Thoracic aorta (tissue), 2 donors: ENCODE results near the gene MYO10. TPM values are rescaled to one million over a fixed set of nuclear protein-coding genes. Genes with fewer than 3 reads are reported as not detected.

Source experiments
- ATAC-seq: fragments of 150-250 bp; one replicate; pipeline ENCODE4 v1.8.0; 2017; ENCODE audit warnings: low read depth; ENCODE audit not compliant: insufficient number of reproducible peaks, low FRiP score
- DNase-seq: peaks from one replicate; pipeline ENCODE4 v3.0.0-alpha.2; 2020; ENCODE audit warnings: low spot score
- H3K27ac ChIP-seq, 2 donors: fragments of 200-600 bp; sonication (generic); 1 replicate in 1 of 2; 2 replicates in 1 of 2; pipeline ENCODE4 v1.5.1; 2016; ENCODE audit warnings: mild to moderate bottlenecking in 2 of 2, moderate library complexity in 2 of 2
- H3K27me3 ChIP-seq: fragments of 200-600 bp; sonication (generic); replicated peaks from 2 replicates; pipeline ENCODE4 v1.6.0; 2016; ENCODE audit warnings: mild to moderate bottlenecking; ENCODE audit not compliant: insufficient read depth
- H3K36me3 ChIP-seq: fragments of 200-600 bp; sonication (generic); one replicate; pipeline ENCODE4 v1.5.1; 2016
- H3K4me1 ChIP-seq, 2 donors: fragments of 200-600 bp; sonication (generic); 1 replicate in 1 of 2; 2 replicates in 1 of 2; pipeline versions ENCODE4 v1.5.1 to v1.6.0; 2016; ENCODE audit warnings: low read depth in 2 of 2, mild to moderate bottlenecking in 1 of 2; ENCODE audit not compliant: control insufficient read depth in 1 of 2
- H3K4me3 ChIP-seq: fragments of 200-600 bp; sonication (generic); 2 replicates; pipeline ENCODE4 v1.5.1; 2016; ENCODE audit warnings: mild to moderate bottlenecking
- H3K9me3 ChIP-seq: fragments of 200-600 bp; sonication (generic); 2 replicates; pipeline ENCODE4 v1.5.1; 2016
- CTCF ChIP-seq: fragments of 200-600 bp; sonication (generic); IDR thresholded peaks from one replicate; pipeline ENCODE4 v1.5.1; 2019; ENCODE audit warnings: antibody characterized with exemption
- total RNA-seq, 2 donors: library from RNA; depleted of rRNA; stranded (reverse); fragments of >200 nt; gene quantifications; one replicate each; pipeline versions ENCODE4 v1.1.0 to v1.2.3, GENCODE V29; 2016

Gene MYO10
- total RNA-seq, 2 donors from 2014 or later: 11.4 to 41.7 TPM

- H3K27me3 ChIP-seq: no peaks in the 10 kb centered on the region
- H3K27ac ChIP-seq: no peak overlapping the region
- no peaks in the 10 kb centered on the region for H3K36me3 ChIP-seq
- H3K9me3 ChIP-seq: no peaks in the 10 kb centered on the region
- H3K4me1 ChIP-seq: no peaks in the 10 kb centered on the region
- H3K4me3 ChIP-seq: no peak overlapping the region
- TF ChIP-seq CTCF: peak; percentile 70
- peak; percentile 33 for ATAC-seq
- DNase-seq: no peak
Observed at GRCh38 chr5:16791036-16791705, 144.9 kb downstream of the MYO10 start.

- Histone ChIP-seq H3K4me1 (no peaks in the 10 kb centered on the region), H3K27ac (no peak overlapping the region), H3K9me3 (no peaks in the 10 kb centered on the region), H3K27me3 (no peaks in the 10 kb centered on the region), H3K36me3 (no peaks in the 10 kb centered on the region), H3K4me3 (no peak overlapping the region)
- no peak for ATAC-seq
- DNase-seq: no peak
- no peak for TF ChIP-seq CTCF
Observed at GRCh38 chr5:16788957-16789356, 147.1 kb downstream of the MYO10 start.

GRCh38 chr5:16787278-16787677 is 148.8 kb downstream of the MYO10 start:
- H3K4me3 ChIP-seq: no peak overlapping the region
- TF ChIP-seq CTCF: no peak
- ATAC-seq (no peak), DNase-seq (no peak)
- no peaks in the 10 kb centered on the region for H3K36me3 ChIP-seq
- no peak overlapping the region for H3K27ac ChIP-seq
- no peaks in the 10 kb centered on the region for H3K27me3 ChIP-seq
- no peaks in the 10 kb centered on the region for H3K4me1 ChIP-seq
- no peaks in the 10 kb centered on the region for H3K9me3 ChIP-seq

GRCh38 chr5:16784843-16785791 is 151.0 kb downstream of the MYO10 start:
- no peak for ATAC-seq
- H3K4me3 ChIP-seq: no peak overlapping the region
- no peaks in the 10 kb centered on the region for H3K27me3 ChIP-seq
- H3K9me3 ChIP-seq: no peaks in the 10 kb centered on the region
- no peak for TF ChIP-seq CTCF
- H3K36me3 ChIP-seq: no peaks in the 10 kb centered on the region
- no peaks in the 10 kb centered on the region for H3K4me1 ChIP-seq
- no peak overlapping the region for H3K27ac ChIP-seq
- no peak for DNase-seq

- Histone ChIP-seq H3K36me3 (no peaks in the 10 kb centered on the region), H3K4me3 (no peak overlapping the region), H3K27me3 (no peaks in the 10 kb centered on the region), H3K27ac (no peak overlapping the region), H3K9me3 (no peaks in the 10 kb centered on the region), H3K4me1 (no peaks in the 10 kb centered on the region)
- ATAC-seq (no peak), DNase-seq (no peak)
- TF ChIP-seq CTCF: no peak
Observed at GRCh38 chr5:16784088-16784487, 152.0 kb downstream of the MYO10 start.
